GM19238 (cell line): ENCODE results near the gene IP6K3.

Source experiments
- DNase-seq: peaks from one replicate; pipeline ENCODE4 v3.0.0; 2011; ENCODE audit warnings: low spot score; ENCODE audit not compliant: insufficient read length

IP6K3 gene

DNA sequence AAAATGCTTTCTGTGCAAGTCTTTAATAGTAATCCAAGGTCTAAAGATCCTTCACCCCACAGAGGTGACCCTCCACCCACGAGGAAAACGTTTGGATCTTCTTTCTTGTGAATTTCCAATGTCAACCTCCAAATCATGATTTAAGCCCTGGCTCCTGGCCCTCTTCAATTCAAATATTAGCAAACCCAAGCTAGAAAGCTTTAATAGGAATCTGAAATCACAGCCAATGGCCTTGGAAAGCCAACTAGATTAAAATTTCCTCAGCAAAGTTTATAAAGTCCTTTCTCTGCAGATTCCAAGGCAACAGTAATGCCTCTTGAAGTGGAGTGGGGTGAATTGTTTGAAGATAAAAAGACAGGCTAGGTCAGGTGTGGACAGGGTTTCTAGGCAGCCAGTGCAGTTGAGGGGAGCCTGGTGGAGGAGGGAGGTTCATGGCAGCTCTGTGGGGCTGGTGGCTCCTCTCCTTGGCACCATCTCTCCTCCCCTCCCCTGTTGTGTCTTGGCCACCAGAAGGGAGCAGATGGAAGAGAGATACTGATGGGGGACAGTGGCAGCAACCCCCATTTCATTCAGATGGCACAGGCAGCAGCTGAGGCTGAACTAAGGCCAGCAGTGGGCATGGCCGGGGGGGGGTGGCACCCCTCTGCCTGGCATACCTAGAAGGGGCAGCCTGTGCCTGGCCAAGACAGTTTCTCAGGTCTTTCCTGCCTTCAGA lies 23.2 kb downstream of the IP6K3 start:
- DNase-seq, result no peak

DNA sequence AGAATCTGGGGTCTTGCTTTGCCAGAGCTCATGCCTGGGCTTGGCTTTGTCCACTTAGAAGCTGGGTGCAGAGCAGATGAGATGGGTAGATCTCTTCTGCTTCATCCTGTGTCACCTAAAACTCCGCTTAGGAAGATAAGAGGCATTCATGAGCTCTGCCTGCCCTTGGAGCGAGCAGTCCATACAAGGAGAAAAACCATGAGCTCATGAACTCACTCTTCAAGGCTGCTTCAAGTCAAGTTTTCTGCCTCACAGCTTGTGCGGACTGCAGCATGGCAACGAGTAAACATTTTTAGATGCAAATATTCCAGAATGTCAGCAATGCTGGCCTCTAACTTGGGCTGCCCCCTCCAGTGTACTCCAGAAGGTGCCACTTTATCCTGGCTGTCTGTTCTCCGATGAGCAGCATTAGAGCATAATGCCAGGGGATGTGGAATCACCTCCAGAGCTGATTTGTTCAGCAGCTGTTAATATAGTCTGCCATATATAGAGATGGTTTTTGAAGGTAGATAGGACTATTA lies 24.5 kb downstream of the IP6K3 start:
- no peak for DNase-seq

DNA sequence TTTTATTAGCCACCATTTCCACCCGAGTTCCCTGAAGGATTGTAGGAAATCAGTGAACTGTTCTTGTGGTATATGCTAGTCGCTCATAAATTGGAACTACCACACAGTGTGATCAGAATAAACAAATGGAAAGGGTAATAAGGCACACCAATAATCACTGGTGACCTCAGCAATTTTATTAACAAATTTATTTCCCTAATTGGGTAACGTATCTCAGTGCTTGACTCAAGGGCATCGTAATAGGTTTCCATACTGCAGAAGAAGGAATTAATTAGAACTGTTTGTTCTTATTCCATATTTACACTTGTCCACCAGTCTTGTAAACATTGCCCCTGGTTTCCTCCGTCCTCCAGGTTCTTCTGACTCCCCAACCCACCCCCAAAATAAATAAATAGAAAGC lies 25.2 kb downstream of the IP6K3 start:
- no peak for DNase-seq

DNA sequence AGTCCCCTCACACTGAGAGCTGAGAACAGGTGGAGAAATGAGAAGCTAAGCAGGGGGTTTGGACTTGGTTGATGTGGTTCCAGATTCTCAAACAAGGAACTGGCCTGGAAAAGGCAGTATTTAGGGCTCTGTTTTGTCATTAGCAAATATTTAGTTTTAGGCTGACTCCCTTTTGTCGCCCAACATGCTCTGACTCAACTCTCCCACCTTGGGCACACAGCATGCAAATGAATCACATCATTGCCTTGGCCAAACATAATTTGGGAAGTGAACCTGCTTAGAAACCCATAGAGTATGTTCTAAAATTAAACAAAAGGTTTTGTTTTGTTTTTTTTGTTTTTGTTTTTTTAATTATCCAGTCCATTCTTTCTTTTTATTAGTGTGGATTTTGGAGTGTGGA lies 25.7 kb downstream of the IP6K3 start:
- DNase-seq, result no peak

DNA sequence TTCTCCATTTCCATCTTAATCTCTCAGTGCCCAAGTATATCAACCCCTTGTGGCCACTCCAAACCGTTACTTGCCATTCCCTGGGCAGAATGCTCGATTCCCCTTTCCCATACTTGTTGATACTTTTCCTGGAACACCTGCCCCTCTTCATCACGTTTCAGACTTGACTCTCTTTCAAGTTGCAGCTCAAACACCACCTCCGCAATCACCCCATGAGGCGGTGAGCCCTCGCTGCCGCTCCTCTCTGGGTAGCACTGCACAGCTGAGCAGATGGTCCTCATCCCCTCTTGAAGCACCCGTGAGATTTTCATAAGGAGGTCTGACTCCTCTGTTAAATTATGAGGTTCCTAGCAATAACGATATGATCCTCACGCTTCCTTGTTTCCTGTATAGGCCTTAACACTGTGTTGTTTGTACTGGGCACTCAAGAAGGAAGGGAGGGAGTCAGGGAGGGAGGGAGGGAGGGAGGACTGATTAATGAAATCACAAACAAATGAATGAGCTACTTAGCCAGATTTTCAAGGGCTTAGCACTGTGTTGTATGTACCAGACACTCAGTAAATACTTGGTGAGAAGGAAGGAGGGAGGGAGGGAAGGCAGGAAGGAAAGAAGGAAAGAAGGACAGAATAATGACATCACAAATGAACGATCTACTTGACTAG lies 27.2 kb downstream of the IP6K3 start:
- no peak for DNase-seq

DNA sequence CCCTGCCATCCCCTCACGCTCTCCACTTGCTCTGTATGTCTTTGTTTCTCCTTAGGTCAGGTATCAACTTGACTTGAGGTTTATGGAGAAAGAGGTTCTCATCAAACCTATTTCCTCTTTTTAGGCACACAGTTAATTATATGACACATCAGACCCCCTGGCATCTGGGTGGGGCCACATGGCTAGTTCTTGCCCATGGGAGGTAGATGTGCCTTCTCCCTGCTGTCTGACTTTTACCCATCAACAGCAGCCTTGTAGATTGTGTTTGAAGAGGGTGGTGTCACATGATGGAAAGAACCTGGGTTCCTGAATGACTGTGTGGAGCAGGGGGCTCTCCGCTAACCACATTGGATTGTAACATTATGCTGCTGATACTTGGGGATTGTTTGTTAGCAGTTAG lies 28.0 kb downstream of the IP6K3 start:
- DNase-seq, result no peak

DNA sequence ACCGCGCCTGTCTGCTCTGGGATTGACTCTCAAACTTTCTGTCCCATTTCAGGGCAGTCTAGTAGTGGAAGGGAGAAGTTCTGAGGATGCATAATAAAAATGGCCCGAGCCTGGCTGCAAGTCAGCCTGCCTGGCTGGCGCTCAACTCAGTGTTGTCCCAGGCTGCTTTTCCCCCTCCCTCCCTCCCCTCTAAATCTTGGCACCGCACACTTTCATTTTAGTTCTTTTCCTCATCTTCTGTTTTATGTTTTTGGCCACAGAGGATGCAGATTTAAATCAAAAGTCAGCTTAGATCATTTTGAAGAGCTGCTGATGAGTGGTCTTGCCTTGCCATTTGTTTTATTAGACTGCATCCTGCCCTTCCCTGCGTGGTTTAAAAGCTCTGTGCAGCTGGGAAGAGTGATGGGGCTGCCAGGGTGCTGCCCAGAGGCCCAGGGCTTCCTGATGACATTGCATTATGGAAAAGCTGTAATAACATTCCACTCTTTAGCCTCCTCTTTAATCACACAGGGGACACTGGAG lies 28.7 kb downstream of the IP6K3 start:
- DNase-seq, result no peak

DNA sequence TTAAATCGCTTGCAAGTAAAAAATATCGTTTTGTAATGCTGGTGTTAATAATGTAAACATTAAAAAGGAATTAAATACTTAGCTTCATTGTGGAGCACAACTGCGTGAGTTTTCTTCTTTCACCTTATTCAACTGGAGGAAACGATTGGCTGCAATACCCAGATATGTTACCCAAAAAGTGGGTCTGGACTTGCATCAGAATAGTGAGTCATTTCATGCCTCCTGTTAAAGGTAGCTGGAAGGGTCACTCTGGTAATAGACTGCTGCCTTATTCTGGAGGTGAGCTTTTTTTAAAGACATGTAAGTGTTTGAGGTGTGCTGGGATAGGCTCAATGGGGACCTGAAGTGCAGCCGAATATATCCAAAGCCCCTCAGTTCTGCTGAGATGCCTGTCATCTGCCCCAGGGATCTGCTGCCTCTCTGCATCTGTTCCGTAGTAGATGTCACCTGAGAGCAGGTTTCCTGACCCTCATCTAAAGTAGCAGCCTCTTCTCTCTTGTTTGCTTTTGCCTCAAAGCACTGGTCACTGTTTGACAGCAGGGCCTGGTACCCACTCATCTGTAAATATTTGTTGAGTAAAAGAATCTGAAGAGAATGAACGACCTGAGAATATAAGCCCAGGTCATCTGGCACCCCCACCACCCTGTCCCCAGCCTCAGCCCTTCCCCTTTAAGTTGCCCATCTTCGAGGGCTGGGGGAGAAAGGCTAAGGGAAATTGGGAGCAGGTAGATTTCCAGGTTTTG lies 29.6 kb downstream of the IP6K3 start:
- DNase-seq, result no peak

DNA sequence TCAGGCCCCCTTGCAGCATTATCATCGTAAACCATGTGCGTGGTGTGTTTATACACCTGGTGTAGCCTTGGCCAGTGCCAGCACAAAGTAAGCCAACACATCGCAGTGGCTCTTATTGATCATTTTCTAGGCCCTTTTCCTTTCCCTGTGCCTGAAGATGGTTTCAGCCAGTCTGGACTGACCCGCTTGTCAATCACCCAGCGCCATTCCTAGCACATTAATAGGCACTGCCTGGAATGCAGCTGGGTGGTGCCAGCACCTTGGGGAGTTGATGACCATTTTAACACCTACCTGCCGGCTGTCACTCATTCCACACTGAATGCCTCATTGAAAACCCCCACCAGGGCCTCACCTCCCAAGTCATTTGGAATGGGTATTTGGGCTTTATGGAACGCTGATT lies 30.3 kb downstream of the IP6K3 start:
- DNase-seq, result no peak

DNA sequence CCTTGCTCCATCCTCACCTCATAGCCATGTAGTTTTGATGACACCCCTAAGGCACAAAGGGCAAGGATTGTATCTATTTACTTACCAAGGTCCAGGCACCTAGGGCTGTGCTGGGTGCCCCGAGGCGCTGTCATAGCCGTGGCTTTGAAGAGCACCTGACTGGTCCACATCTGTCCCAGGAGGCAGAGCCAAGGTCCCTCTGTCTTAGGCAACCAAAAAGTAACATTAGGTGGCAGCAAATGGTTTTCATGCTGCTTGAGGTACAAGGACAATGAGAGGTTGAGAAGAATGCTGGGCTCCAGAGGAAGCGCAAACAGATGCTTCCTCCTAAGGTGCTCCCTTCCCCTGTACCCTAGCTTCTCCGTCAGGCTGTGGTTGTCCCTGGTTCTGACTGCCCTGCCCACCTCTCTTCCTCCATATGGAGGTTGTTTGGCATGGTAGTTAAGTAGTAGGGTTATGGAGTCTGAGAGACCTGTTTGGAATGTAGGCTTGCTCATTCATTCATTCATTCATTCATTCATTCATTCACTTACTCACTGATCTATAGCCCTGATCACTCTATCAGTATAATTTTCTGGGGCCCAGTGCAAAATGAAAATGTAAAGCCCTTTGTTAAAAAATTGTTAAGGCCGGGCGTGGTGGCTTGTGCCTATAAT lies 32.2 kb downstream of the IP6K3 start:
- no peak for DNase-seq

DNA sequence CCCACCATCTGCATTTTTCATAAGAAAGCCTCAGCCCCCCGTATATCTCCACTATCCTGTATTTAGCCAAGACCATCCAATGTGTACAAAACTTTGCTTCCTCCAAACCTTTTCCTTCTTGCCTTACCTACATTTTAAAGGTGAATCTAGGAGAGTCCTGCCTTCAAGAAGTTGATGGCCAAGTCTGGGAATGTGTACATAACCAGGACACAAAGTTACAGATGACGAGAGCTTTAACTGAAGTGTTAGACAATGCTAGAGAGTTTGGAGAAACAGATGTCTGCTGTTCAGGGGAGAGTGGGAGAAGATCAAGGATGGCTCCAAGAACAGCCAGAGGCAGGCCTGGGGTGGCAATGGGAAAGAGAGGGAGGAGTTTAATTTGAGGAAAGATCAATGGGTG lies 32.9 kb downstream of the IP6K3 start:
- no peak for DNase-seq

DNA sequence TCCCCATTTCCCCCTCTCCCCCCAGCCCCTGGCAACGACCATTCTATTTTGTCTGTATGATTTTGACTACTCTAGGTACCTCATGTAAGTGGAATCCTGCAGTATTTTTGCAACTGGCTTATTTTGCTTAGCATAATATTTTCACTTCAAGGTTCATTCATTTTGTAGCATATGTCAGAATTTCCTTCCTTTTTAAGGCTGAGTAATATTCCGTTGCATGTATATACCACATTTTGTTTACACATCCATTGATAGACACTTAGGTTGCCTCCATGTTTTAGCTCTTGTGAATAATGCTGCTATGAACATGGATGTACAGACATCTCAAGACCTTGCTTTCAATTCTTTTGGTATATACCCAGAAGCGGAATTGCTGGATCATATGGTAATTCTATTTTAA lies 33.8 kb downstream of the IP6K3 start:
- no peak for DNase-seq

DNA sequence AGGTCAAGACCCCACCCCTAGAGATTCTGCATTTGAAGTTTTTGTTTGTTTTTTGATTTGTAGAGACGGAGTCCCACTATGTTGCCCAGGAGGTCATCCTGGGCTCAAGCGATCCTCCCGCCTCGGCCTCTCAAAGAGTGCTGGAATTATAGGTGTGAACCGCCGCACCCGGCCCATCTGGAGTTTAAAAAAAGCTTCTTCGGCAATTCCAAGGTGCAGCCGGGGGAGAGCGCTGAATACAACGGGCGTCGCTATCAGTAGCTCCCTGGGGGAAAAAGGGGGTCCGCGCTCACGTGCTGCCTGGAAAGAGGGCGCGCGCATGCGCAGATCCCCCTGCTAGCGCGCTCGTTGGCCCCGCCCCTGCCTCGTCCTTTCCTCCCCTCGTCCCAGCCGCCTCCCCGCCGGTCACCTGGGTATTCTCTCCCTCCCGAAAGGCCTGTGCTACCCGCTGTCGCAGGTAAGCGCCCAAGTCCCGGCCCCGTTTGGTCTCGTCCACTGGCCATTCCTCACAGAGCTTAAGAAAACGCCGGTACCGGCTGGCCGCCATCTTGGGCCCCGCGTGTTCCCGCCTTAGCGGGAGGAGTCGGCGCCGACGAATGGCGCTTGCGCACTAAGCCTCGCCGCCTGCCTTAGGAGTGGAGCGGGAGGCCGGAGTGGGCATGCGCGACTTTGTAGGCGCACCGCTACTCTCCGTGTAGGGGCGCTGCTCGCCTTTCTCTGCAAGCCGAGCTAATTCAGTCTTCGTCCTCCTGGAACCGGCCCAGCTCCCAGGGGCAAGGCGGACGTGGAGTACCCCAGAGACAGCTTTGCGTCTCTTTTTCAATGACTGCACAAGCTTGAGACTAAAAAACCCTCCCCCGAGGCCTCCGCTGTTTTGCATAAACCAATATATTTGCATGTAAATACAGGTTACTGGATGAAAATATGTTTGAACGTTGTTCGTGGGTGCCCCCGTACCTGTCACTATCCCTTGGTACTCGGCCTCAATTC lies 35.3 kb downstream of the IP6K3 start, which contains the start of gene UQCC2:
TSS of gene UQCC2 (minus strand) at position 561 of the 990 bp plus-strand sequence. CDS start at position 547, 14 bp downstream.
- peak; percentile 94 for DNase-seq

DNA sequence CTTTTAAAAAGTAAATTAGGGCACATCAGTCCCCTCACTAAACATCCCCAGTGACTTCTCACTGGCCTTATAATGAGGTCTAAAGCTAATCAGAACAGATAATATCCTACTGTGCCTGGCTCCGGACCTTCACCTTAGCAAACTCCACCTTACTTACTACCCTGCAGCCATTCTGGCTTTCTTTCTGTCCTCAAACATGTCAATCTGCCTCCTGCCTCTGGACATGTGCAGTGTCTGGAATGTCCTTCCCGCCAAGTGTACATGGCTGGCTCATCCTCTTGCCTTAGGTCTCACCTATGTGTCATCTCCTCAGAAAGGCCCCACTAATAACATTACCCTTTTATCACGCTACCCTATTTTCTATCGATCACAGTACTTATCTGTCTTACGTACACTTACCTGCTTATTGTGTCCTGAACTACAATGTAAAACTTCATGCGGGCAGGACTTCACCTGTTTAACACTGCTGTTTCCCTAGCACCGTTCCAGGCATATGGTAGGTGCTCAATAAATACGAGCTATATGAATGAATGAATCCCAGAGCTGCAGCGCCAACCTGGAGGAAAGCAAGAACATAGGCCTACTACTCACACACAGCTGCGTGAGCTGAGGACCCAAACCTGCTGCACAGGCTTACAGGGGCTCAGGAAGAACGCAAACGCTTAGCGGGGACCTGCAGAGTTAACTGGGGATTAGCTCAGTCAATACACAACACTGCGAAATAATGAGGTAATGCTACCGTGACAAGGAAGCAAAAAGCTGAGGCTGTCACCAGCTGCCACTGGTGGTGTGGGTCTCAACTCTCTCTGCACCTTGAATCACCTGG lies 36.2 kb downstream of the IP6K3 start:
- no peak for DNase-seq

DNA sequence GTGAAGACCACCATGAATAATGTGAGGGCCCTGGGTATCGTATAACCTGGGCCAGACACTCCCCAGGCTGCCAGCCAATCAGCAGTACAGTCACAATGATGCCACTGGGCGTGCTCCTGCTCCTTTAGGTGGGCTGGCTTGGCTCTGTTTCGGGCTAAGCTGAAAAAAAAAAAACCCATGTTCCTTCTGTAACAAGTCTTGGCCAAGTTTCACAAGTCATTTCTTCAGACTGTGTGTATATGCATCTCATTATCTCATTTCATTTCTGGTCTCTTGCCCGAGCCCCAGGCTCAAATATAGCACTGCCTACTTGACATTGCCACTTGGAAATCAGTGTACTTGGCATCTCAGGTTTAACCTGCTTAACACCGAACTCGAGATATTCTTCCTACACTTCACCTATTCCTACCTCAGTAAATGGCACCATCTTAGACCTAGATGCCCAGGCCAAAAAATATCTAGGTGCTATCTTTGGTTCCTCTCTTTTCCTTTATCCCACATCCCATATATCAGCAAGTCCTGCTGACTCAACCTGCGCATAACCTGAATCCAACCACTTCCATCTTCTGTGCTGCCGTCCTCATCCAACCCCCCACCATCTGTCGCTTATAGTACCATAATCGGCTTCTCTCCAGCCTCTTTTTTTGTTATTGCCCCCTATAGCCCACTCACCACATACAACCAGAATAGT lies 37.0 kb downstream of the IP6K3 start:
- no peak for DNase-seq

DNA sequence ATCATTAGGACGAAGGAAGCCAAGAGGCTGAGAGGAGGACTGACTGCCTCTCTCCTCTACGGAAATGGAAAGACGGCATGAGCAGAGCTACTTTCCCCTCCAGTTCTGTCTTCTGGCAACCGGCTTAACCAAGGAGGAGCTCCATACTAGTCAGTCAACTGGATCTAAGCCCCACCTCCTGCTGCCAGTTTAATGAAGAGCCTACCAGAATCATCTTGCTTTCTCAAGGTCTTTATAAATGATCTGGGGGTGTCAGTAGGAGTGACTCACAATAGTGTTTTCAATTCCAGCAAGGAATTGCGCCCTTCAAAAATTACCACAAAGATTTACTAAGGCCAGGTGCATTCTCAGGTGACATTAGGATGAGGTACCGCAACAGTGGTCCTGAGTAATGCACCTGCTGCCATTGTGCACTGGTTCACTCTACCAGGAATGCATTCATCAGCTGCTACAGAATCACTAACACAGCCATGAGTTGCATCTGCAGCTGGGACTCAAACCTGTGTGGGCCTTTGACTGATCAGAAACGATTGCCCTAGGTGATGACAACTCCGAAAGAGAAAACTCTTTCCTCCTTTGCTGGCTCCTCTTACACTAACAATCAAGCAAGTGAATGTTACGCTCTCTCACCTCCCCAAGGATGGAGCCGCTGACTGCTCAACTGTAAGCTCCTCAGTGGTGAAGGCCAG lies 38.0 kb downstream of the IP6K3 start:
- no peak for DNase-seq

DNA sequence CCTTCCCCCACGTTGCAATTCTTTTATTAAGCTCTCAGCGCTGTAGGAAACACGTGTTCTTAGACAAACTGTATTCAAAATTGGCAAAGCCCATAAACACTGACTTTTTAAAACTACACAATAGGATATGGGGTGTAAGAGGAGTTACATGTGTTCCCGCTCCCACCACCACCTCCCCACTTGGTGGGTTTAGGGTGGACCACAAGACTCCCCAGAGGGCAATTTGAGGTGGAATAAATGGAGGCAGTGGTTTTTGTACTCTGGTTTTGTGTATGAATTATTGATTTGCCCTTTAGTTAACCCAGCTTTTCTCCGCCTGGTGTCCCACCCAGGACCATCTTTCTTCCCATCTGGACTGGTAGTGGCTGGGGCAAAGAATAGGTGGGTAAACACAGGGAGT lies 38.9 kb downstream of the IP6K3 start:
- DNase-seq, result no peak
